Upper lobe of left lung (tissue), 6 donors: ENCODE results near the gene TMED7. TPM values are rescaled to one million over a fixed set of nuclear protein-coding genes. Genes with fewer than 3 reads are reported as not detected.
"Not testable (repeated sequence)": the region's sequence is repeated elsewhere in the genome, so short reads cannot be mapped to it uniquely, and the experiment has no call there.

Source experiments
- ATAC-seq, 2 donors: fragments of 200-7000 bp; cut with Tn5 transposase; one replicate each; pipeline ENCODE4 v1.9.1; 2022; ENCODE audit warnings: mild to moderate bottlenecking in 2 of 2, moderate library complexity in 2 of 2; ENCODE audit not compliant: low FRiP score in 2 of 2
- DNase-seq, 2 donors: peaks; one replicate each; pipeline ENCODE4 v3.0.0-alpha.2; 2019 to 2020
- H3K27ac ChIP-seq, 4 donors: fragments of 200-600 bp; sonication (generic); one replicate each; pipeline ENCODE4 v1.5.1; 2016 to 2019
- H3K27me3 ChIP-seq, 4 donors: fragments of 200-600 bp; sonication (generic); one replicate each; pipeline ENCODE4 v1.5.1; 2017 to 2019
- H3K36me3 ChIP-seq, 4 donors: fragments of 200-600 bp; sonication (generic); one replicate each; pipeline ENCODE4 v1.5.1; 2016 to 2019
- H3K4me1 ChIP-seq, 4 donors: fragments of 200-600 bp; sonication (generic); one replicate each; pipeline ENCODE4 v1.5.1; 2018 to 2019
- H3K4me3 ChIP-seq, 4 donors: fragments of 200-600 bp; sonication (generic); one replicate each; pipeline ENCODE4 v1.5.1; 2017 to 2019; ENCODE audit warnings: mild to moderate bottlenecking in 2 of 4, moderate library complexity in 1 of 4
- H3K9me3 ChIP-seq, 4 donors: fragments of 200-600 bp; sonication (generic); one replicate each; pipeline ENCODE4 v1.5.1; 2018 to 2019
- CTCF ChIP-seq, 6 experiments: fragments of 450-650 bp in 4 of 6; fragments of 200-600 bp in 2 of 6; sonication (generic) in 2 of 6; IDR thresholded peaks; one replicate each; pipeline ENCODE4 v1.5.1; 2016 to 2019; ENCODE audit warnings: antibody characterized with exemption in 6 of 6
- EP300 ChIP-seq, 4 donors: sonication (generic); formaldehyde crosslinking; IDR thresholded peaks; one replicate each; pipeline ENCODE4 v1.5.1; 2017; ENCODE audit warnings: antibody characterized with exemption in 4 of 4, control low read depth in 2 of 4
- POLR2A ChIP-seq, 4 donors: fragments of 450-650 bp; IDR thresholded peaks; one replicate each; pipeline ENCODE4 v1.5.1; 2016 to 2017; ENCODE audit warnings: antibody characterized with exemption in 4 of 4, mild to moderate bottlenecking in 2 of 4
- POLR2AphosphoS5 ChIP-seq, 2 donors: sonication (generic); formaldehyde crosslinking; IDR thresholded peaks; one replicate each; pipeline ENCODE4 v1.5.1; 2017; ENCODE audit warnings: antibody characterized with exemption in 2 of 2
- WGBS, 2 donors: methylation state at CpG; one replicate each; pipeline ENCODE4 v1.1.5; 2017 to 2018; 5-methylcytosine and 5-hydroxymethylcytosine counted together
- total RNA-seq, 6 donors: library from RNA; depleted of rRNA in 4 of 6; stranded (reverse); fragments of >200 nt in 4 of 6; gene quantifications; one replicate each; pipeline versions ENCODE4 v1.1.0 to v1.2.1, GENCODE V29; 2016 to 2021
- donor health status: DM: no; HTN: no; CAD: no; lungs with moderate emphysema.
- donor health status: DM: no; HTN: yes; CAD: no; lungs with severe emphysema.

TMED7 gene
- total RNA-seq, 6 donors from 2014 or later, result 16.8 to 116 (median 99.6) TPM

- DNase-seq (no peak), ATAC-seq (no peak)
- H3K4me1 ChIP-seq, result no peaks in the 10 kb centered on the region
- no peaks in the 10 kb centered on the region for H3K9me3 ChIP-seq
- H3K36me3 ChIP-seq, result no peaks in the 10 kb centered on the region
- WGBS, 2 donors, result 71 to 77% methylated on average over 1 of the region's 1 CpG
- TF ChIP-seq POLR2A (IDR thresholded peaks at IDR 0.05), result no peak
- no peak for TF ChIP-seq EP300 (IDR thresholded peaks at IDR 0.05)
- no peak for TF ChIP-seq CTCF (IDR thresholded peaks at IDR 0.05)
- no peak for TF ChIP-seq POLR2AphosphoS5 (IDR thresholded peaks at IDR 0.05)
- H3K4me3 ChIP-seq, result no peak overlapping the region
- H3K27me3 ChIP-seq, result no peaks in the 10 kb centered on the region
- H3K27ac ChIP-seq, result no peak overlapping the region
Observed at GRCh38 chr5:115655994-115656393, 30.2 kb upstream of the TMED7 start.

GRCh38 chr5:115649541-115649940, 23.7 kb upstream of the TMED7 start:
- Histone ChIP-seq H3K4me1 (no peaks in the 10 kb centered on the region), H3K27me3 (no peaks in the 10 kb centered on the region), H3K36me3 (no peaks in the 10 kb centered on the region), H3K4me3 (no peak overlapping the region), H3K27ac (no peak overlapping the region), H3K9me3 (no peaks in the 10 kb centered on the region)
- ATAC-seq (no peak), DNase-seq (no peak)
- 97% methylated on average over 1 of the region's 1 CpG for WGBS, 2 donors
- TF ChIP-seq POLR2A (IDR thresholded peaks at IDR 0.05), result no peak
- no peak for TF ChIP-seq POLR2AphosphoS5 (IDR thresholded peaks at IDR 0.05)
- no peak for TF ChIP-seq CTCF (IDR thresholded peaks at IDR 0.05)
- no peak for TF ChIP-seq EP300 (IDR thresholded peaks at IDR 0.05)

GRCh38 chr5:115648056-115648455, 22.2 kb upstream of the TMED7 start:
- no peaks in the 10 kb centered on the region for H3K27me3 ChIP-seq
- no peak for ATAC-seq
- H3K4me3 ChIP-seq, result no peak overlapping the region
- no peak for DNase-seq
- no peaks in the 10 kb centered on the region for H3K36me3 ChIP-seq
- TF ChIP-seq POLR2AphosphoS5 (IDR thresholded peaks at IDR 0.05) (no peak), EP300 (IDR thresholded peaks at IDR 0.05) (no peak), CTCF (IDR thresholded peaks at IDR 0.05) (no peak)
- H3K9me3 ChIP-seq, result no peaks in the 10 kb centered on the region
- no peak overlapping the region for H3K27ac ChIP-seq
- WGBS, 2 donors, result 54 to 80% methylated on average over 3 of the region's 3 CpGs
- no peaks in the 10 kb centered on the region for H3K4me1 ChIP-seq

DNA sequence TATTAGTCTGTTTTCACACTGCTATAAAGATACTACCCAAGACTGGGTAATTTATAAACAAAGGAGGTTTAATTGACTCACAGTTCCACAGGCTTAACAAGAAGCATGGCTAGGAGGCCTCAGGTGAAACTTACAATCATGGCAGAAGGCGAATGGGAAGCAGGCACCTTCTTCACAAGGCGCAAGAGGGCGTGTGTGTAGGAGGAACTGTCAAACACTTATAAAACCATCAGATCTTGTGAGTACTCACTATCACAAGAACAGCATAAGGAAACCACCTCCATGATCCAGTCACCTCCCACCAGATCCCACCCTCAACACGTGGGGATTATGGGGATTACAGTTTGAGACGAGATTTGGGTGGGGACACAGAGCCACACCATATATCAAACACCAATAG, 19.6 kb upstream of the TMED7 start:
- ATAC-seq, H3K27me3 ChIP-seq, H3K27ac ChIP-seq, H3K4me1 ChIP-seq, H3K9me3 ChIP-seq, H3K36me3 ChIP-seq, DNase-seq, H3K4me3 ChIP-seq: not testable (repeated sequence)
- 86 to 95% methylated on average over 5 of the region's 5 CpGs for WGBS, 2 donors

DNA sequence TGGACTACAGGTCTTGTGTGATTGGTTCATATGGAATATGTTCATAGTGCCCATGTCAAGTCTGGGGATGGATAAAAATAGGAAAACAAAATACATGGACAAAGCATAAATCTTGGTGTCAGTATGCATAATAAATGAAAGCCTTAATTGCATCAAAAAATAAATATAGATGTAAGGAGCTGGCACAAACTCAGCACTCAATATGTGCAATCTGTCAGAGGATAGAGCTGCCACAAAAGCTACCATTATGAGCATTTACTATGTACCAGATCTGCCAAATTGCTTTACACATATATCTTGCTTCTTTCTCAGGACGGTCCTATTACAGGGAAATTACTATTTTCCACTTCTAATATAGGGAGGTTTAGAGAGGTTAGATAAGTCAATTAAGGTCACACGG, 18.2 kb upstream of the TMED7 start:
- H3K27me3 ChIP-seq, result no peaks in the 10 kb centered on the region
- 86 to 89% methylated on average over 2 of the region's 2 CpGs for WGBS, 2 donors
- TF ChIP-seq CTCF (IDR thresholded peaks at IDR 0.05) (no peak), POLR2AphosphoS5 (IDR thresholded peaks at IDR 0.05) (no peak), POLR2A (IDR thresholded peaks at IDR 0.05) (no peak), EP300 (IDR thresholded peaks at IDR 0.05) (no peak)

More for the DNA sequence above, 18.2 kb upstream of the TMED7 start:
- H3K27ac ChIP-seq, result no peak overlapping the region
- no peaks in the 10 kb centered on the region for H3K36me3 ChIP-seq
- no peaks in the 10 kb centered on the region for H3K4me1 ChIP-seq
- ATAC-seq, result no peak
- H3K9me3 ChIP-seq, result no peaks in the 10 kb centered on the region
- H3K4me3 ChIP-seq, result no peak overlapping the region
- no peak for DNase-seq
